Activated CD8-positive, alpha-beta memory T cell treated with anti-CD3 and anti-CD28 coated beads for 36 hours (primary cell): Measurements from ENCODE around the gene EDRF1. TPM values are rescaled to one million over a fixed set of nuclear protein-coding genes. Genes with fewer than 3 reads are reported as not detected.
"Not testable (repeated sequence)": the region's sequence is repeated elsewhere in the genome, so short reads cannot be mapped to it uniquely, and the experiment has no call there.

Experiments used
- CTCF ChIA-PET: fragments of 350-600 bp; sonication (Branson Sonifier 250); formaldehyde crosslinking; loops from one replicate; lab custom pipeline; 2021; ENCODE audit warnings: antibody characterized with exemption; lab: Charles Lee
- POLR2A ChIA-PET: fragments of 350-600 bp; sonication (Branson Sonifier 250); formaldehyde crosslinking; loops from one replicate; lab custom pipeline; 2021; ENCODE audit warnings: antibody characterized with exemption; lab: Charles Lee
- total RNA-seq, 2 experiments: library from RNA; stranded (reverse); gene quantifications; one replicate each; pipeline ENCODE4 v1.2.3, GENCODE V29; 2021

The EDRF1 gene
- total RNA-seq, 2 experiments from 2014 or later, result 30.2 to 32.2 TPM

- ChIA-PET POLR2A (no interaction called here), CTCF (interaction anchor here (0.7 kb wide), 1 partner anchor 75 kb away, joined by 3 read pairs; no protein-coding TSS in a partner anchor)
Measured at GRCh38 chr10:125707541-125708468, 11.7 kb upstream of the EDRF1 start.

- POLR2A ChIA-PET, result no interaction called here
- CTCF ChIA-PET, result no interaction called here
Measured at GRCh38 chr10:125708971-125709503, 10.5 kb upstream of the EDRF1 start.

GRCh38 chr10:125709553-125710474, 9.7 kb upstream of the EDRF1 start:
- ChIA-PET POLR2A (no interaction called here), CTCF (no interaction called here)

- POLR2A ChIA-PET, result no interaction called here
- CTCF ChIA-PET, result no interaction called here
Measured at GRCh38 chr10:125711110-125711750, 8.3 kb upstream of the EDRF1 start.

GRCh38 chr10:125714728-125715127, 4.8 kb upstream of the EDRF1 start:
- CTCF ChIA-PET, POLR2A ChIA-PET: not testable (repeated sequence)

- ChIA-PET CTCF (no interaction called here), POLR2A (interaction anchor here (1.0 kb wide), 1 partner anchor 103 kb away, joined by 13 read pairs; the partner anchor contains the start of genes BCCIP and UROS)
Measured at GRCh38 chr10:125720002-125720382, 483 bp downstream of the EDRF1 start.

- CTCF ChIA-PET, result no interaction called here
- POLR2A ChIA-PET, result no interaction called here
Measured at GRCh38 chr10:125721035-125721434, 1.5 kb downstream of the EDRF1 start.

- POLR2A ChIA-PET, result no interaction called here
- CTCF ChIA-PET, result no interaction called here
Measured at GRCh38 chr10:125722811-125723210, 3.3 kb downstream of the EDRF1 start.

- POLR2A ChIA-PET, result no interaction called here
- CTCF ChIA-PET, result no interaction called here
Measured at GRCh38 chr10:125726914-125727313, 7.4 kb downstream of the EDRF1 start.

- POLR2A ChIA-PET, result no interaction called here
Measured at GRCh38 chr10:125727436-125727835, 7.9 kb downstream of the EDRF1 start.

GRCh38 chr10:125734148-125734547, 14.6 kb downstream of the EDRF1 start:
- ChIA-PET POLR2A (no interaction called here), CTCF (no interaction called here)

More at GRCh38 chr10:125727436-125727835, 7.9 kb downstream of the EDRF1 start:
- CTCF ChIA-PET, result no interaction called here

GRCh38 chr10:125734823-125735222, 15.3 kb downstream of the EDRF1 start:
- POLR2A ChIA-PET, result no interaction called here
- CTCF ChIA-PET, result no interaction called here

GRCh38 chr10:125738206-125738605, 18.7 kb downstream of the EDRF1 start:
- CTCF ChIA-PET, result no interaction called here
- POLR2A ChIA-PET, result no interaction called here

- POLR2A ChIA-PET, result no interaction called here
- CTCF ChIA-PET, result no interaction called here
Measured at GRCh38 chr10:125739994-125740679, 20.6 kb downstream of the EDRF1 start.

- ChIA-PET POLR2A (no interaction called here), CTCF (no interaction called here)
Measured at GRCh38 chr10:125742465-125742864, 23.0 kb downstream of the EDRF1 start.

GRCh38 chr10:125744909-125745308, 25.4 kb downstream of the EDRF1 start:
- CTCF ChIA-PET, result no interaction called here
- POLR2A ChIA-PET, result no interaction called here

- POLR2A ChIA-PET, result no interaction called here
Measured at GRCh38 chr10:125747417-125747816, 27.9 kb downstream of the EDRF1 start.

GRCh38 chr10:125756196-125756595, 36.7 kb downstream of the EDRF1 start:
- ChIA-PET CTCF (no interaction called here), POLR2A (no interaction called here)

More at GRCh38 chr10:125747417-125747816, 27.9 kb downstream of the EDRF1 start:
- CTCF ChIA-PET, result no interaction called here
